ENCODE results near the gene ZCCHC14.

The ZCCHC14 gene

DNA sequence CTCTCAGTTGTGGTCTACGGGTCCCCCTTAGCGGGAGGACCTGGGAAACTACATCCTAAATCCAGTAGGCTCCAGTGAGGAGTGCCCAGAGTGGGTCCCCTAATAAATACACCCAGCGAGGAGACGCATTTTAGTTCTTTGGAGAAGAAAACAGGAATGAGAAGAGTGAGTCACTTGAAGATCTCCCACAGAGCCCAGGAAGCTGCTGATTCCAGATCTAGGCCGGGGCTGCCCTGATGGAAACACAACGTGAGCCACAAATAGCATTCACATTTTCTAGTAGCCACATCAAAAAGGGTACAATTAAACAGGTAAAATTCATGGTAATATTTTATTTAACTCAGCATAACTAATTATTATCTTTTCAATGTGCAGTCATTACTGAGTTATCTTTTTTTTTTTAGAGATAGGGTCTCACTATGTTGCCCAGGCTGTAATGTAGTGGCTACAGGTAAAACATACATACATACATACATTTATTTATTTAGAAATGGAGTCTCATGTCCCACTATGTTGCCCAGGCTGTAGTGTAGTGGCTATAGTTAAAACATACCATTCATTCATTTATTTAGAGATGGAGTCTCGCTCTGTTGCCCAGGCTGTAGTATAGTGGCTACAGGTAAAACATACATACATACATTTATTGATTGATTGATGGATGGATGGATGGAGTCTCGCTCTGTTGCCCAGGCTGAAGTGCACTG is 130.8 kb downstream of the ZCCHC14 start:
- TF ChIP-seq, protein P1, sequence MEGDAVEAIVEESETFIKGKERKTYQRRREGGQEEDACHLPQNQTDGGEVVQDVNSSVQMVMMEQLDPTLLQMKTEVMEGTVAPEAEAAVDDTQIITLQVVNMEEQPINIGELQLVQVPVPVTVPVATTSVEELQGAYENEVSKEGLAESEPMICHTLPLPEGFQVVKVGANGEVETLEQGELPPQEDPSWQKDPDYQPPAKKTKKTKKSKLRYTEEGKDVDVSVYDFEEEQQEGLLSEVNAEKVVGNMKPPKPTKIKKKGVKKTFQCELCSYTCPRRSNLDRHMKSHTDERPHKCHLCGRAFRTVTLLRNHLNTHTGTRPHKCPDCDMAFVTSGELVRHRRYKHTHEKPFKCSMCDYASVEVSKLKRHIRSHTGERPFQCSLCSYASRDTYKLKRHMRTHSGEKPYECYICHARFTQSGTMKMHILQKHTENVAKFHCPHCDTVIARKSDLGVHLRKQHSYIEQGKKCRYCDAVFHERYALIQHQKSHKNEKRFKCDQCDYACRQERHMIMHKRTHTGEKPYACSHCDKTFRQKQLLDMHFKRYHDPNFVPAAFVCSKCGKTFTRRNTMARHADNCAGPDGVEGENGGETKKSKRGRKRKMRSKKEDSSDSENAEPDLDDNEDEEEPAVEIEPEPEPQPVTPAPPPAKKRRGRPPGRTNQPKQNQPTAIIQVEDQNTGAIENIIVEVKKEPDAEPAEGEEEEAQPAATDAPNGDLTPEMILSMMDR (conservative IDR thresholded peaks at IDR 0.05; ENCODE audit: low read length) = no peak
- H3K4me3 ChIP-seq (ENCODE audit: low read length) = no peak overlapping the region
- DNase-seq (ENCODE audit: low read depth) = no peak

DNA sequence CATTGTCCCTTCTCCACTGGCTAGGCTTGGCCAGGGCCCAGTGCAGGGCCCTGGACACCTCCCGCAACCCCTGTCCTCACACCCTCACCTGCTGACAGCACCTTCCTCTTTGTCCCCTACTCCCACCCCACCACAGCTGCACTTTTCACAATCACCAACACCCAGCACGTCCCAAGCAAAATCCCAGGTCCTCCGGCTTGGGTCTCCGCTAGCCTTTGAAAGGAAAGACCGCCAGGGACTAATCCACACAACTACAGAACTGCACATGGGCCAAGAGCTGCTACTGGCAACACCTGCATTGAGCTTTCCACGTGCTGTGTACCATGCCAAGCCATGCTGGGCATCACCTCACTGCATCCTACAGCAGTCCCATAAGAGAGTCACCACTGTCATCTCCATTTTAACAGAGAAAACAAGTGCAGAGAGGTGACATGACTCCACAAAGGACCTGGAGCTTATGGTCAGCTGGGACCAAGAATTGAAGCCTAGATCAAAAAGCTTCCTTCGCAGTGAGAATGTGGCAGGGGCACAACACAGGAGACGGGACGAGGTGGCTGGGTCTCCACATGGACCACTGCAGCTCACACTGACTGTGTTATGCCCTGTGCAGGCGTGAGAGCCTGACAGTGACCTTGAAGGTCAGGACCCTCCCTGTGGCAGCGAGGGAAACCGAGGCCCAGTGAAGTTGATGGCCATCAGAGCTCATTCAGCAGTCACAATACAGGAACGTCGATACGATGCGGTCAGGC is 131.8 kb downstream of the ZCCHC14 start:
- TF ChIP-seq, protein P1 (conservative IDR thresholded peaks at IDR 0.05; ENCODE audit: low read length) = no peak
- H3K4me3 ChIP-seq (ENCODE audit: low read length) = no peak overlapping the region
- DNase-seq (ENCODE audit: low read depth) = no peak

DNA sequence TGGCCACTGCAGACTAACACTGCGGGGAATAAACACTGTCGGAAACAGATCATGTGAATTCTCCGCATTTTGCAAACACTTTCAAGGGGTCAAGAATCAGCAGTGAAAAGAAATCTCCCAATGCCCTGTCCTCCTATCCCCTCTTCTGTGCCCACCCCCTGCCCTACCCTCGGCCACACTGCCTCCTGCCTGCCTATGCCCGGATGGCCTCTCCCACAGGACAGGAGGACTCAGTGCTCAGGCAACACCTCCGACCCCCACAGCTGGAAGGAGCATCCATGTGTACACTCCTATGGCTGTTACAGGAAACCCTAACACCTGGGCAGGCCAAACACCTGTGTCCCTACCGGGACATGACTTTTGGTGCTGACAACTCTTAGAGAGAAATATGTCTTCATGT is 133.7 kb downstream of the ZCCHC14 start:
- TF ChIP-seq, protein P1 (conservative IDR thresholded peaks at IDR 0.05; ENCODE audit: low read length) = no peak
- no peak overlapping the region for H3K4me3 ChIP-seq (ENCODE audit: low read length)
- no peak for DNase-seq (ENCODE audit: low read depth)

DNA sequence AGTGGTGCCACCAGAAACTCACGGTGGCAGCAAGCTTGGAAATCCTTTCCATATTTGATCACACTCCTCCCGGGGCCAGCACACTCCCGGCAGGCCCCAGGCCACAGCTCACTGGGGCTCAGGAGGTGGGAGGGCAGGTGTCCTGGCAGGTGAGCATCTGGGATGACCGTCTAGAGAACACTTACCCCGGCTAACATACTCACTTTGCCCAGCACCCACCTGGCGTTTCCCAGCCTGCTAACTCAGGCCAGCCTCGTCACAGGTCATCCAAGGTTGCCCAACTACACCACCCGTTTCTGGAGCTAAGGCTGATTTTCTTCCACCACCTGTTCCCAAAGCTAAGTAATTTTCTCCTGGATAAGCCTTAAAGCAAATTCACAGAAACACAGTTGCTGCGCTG is 134.1 kb downstream of the ZCCHC14 start:
- H3K4me3 ChIP-seq (ENCODE audit: low read length) = no peak overlapping the region
- TF ChIP-seq, protein P1 (conservative IDR thresholded peaks at IDR 0.05; ENCODE audit: low read length) = no peak
- no peak for DNase-seq (ENCODE audit: low read depth)

DNA sequence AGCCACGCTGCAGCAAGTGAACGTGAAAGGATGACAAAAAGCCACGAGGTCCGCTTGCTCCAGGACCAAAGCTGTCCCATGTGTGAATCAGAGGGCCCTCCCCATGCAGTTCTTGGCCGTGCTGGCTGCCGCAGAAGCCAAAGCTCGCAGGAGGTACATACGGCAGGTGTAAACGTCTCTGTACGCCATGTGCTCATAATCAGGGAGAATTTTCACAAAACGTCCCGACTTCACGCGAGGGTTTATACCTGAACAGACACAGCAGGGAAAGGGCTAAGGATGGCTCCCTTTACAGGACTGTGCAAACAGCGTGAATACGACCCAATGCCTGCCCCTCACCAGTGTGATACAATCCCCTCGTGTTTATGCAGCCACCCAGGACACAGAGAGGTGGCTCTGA is 134.6 kb downstream of the ZCCHC14 start:
- no peak for DNase-seq (ENCODE audit: low read depth)
- no peak overlapping the region for H3K4me3 ChIP-seq (ENCODE audit: low read length)
- TF ChIP-seq, protein P1 (conservative IDR thresholded peaks at IDR 0.05; ENCODE audit: low read length) = no peak

DNA sequence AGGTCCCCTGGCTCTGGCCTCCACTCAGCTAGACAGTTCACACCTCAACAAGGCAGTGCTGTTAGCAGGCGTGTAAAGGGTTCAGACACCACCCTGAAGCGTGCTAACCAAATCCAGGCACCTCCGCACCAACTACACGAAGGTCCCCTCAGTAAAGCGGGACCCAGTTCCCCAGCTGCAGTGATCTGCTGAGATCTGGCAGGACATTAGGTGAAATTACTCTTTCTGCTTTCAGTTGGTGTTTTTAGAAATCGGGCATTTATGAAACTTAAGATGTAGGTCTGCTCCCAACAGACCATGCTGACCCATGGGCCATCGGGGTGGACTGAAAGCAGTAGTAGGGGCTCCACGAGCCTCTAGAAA is 136.4 kb downstream of the ZCCHC14 start:
- no peak overlapping the region for H3K4me3 ChIP-seq (ENCODE audit: low read length)
- no peak for DNase-seq (ENCODE audit: low read depth)
- TF ChIP-seq, protein P1 (conservative IDR thresholded peaks at IDR 0.05; ENCODE audit: low read length) = no peak

All from AG10803 (cell line).